Glomerular endothelial cell (primary cell): ENCODE results near the gene AARS2. TPM values are rescaled to one million over a fixed set of nuclear protein-coding genes. Genes with fewer than 3 reads are reported as not detected.

ENCODE experiments used
- DNase-seq: peaks from one replicate; pipeline ENCODE4 v3.0.0-alpha.2; 2011; ENCODE audit warnings: low read depth, low spot score; ENCODE audit errors: extremely low read depth
- total RNA-seq: library from RNA; depleted of rRNA; stranded (reverse); fragments of >200 nt; gene quantifications from 2 replicates; pipeline ENCODE4 v1.2.3, GENCODE V29; 2015

AARS2 gene
- total RNA-seq, 1 donor from 2014 or later: 12.6 TPM

DNA sequence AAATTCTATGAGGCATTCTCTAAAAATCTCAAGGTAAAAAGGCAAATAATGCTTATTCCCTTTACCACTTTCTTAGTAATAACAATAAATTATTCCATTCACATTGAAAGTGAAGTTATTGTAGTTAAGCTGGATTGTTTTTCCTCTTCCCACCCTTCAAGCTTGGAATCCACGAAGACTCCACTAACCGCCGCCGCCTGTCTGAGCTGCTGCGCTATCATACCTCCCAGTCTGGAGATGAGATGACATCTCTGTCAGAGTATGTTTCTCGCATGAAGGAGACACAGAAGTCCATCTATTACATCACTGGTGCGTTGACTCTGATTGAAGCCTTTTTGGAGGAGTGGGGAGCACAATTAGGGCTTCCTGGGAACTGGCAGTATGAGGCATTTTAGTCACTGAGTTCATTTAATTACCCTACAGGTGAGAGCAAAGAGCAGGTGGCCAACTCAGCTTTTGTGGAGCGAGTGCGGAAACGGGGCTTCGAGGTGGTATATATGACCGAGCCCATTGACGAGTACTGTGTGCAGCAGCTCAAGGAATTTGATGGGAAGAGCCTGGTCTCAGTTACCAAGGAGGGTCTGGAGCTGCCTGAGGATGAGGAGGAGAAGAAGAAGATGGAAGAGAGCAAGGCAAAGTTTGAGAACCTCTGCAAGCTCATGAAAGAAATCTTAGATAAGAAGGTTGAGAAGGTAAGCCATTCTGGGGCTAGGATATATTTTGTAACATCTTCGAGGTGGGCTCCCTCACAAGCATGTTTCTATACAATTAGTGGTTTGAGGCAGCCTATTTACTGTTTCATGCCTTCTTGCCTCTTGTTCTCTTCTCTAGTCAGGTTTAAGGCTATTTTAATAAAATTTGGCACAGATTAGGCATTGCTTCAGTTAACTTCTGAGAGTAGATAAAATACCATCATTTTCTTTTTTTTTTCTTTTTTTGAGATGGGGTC lies 61.3 kb downstream of the AARS2 start:
- no peak for DNase-seq

DNA sequence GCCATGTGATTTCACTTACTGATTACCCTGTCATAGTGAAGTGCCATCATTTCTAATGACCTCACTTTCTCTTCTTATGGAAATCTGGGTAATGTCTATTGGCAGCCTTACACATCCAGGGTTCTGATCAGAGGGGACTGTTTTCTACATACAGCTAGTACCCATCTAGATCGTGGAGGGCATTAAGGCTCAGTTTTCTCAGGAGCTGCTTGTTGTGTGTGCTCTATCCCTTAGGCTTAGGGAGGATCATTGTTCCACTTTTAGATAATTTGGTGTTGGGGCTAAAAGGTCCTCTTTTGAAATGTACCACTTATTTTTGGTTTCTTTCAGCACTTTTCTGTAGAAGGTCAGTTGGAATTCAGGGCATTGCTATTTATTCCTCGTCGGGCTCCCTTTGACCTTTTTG lies 62.4 kb downstream of the AARS2 start:
- DNase-seq: no peak

DNA sequence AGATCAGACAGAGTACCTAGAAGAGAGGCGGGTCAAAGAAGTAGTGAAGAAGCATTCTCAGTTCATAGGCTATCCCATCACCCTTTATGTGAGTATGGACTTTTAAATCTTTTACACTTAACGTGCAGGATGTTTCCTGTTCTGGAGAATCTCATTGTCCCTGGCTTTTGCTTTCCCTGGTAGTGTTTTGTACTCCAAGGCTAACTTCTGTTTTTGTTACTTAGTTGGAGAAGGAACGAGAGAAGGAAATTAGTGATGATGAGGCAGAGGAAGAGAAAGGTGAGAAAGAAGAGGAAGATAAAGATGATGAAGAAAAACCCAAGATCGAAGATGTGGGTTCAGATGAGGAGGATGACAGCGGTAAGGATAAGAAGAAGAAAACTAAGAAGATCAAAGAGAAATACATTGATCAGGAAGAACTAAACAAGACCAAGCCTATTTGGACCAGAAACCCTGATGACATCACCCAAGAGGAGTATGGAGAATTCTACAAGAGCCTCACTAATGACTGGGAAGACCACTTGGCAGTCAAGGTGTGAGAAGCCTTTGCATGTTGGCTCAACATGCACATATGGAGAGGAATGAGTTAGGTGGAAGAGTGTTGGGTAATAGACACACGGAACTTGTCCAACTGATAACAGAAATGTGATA lies 63.0 kb downstream of the AARS2 start:
- DNase-seq: no peak

Other genes starting within 250 kb of the AARS2 start
- 66.2 and 78.2 TPM in 2 replicates for gene MRPL14, start 185.9 kb downstream of the AARS2 start, total RNA-seq
- gene TMEM63B, start 185.8 kb downstream of the AARS2 start, total RNA-seq: 70.1 and 80.8 TPM in 2 replicates
- gene CAPN11, start 154.5 kb downstream of the AARS2 start, total RNA-seq: 3.2 and 4.1 TPM in 2 replicates
- 2.2 TPM in 1 of 2 replicates, not detected in the other for gene MYMX, start 96.4 kb downstream of the AARS2 start, total RNA-seq
- 185 and 208 TPM in 2 replicates for gene SLC29A1, start 89.8 kb downstream of the AARS2 start, total RNA-seq
- 1,001 and 1,125 TPM in 2 replicates for gene HSP90AB1, start 66.2 kb downstream of the AARS2 start, total RNA-seq
- 51.2 and 56.6 TPM in 2 replicates for gene SLC35B2, start 55.8 kb downstream of the AARS2 start, total RNA-seq
- 30.5 and 56.9 TPM in 2 replicates for gene NFKBIE, start 47.8 kb downstream of the AARS2 start, total RNA-seq
- not detected in 2 replicates for gene TMEM151B, start 42.9 kb downstream of the AARS2 start, total RNA-seq
- gene SPATS1, start 29.3 kb upstream of the AARS2 start, total RNA-seq: not detected in 2 replicates
- 15.5 and 18.7 TPM in 2 replicates for gene CDC5L, start 74.4 kb upstream of the AARS2 start, total RNA-seq